Left lobe of liver (tissue), 2 donors: ENCODE results near the gene RPUSD4. TPM values are rescaled to one million over a fixed set of nuclear protein-coding genes. Genes with fewer than 3 reads are reported as not detected.

ENCODE experiments used
- ATAC-seq: fragments of 200-7000 bp; cut with Tn5 transposase; one replicate; pipeline ENCODE4 v1.9.1; 2020; ENCODE audit warnings: mild to moderate bottlenecking, moderate library complexity
- DNase-seq: peaks from one replicate; pipeline ENCODE4 v3.0.0-alpha.2; 2020; ENCODE audit warnings: low spot score
- total RNA-seq: library from RNA; stranded (reverse); gene quantifications from one replicate; pipeline ENCODE4 v1.2.1, GENCODE V29; 2021
- donor health status: DM: no; HTN: no; CAD: no; lungs with moderate emphysema.
- donor health status: DM: no; HTN: yes; CAD: no.

RPUSD4 gene
- total RNA-seq, 1 donor from 2014 or later, result 17.0 TPM

GRCh38 chr11:126185259-126186024 is 26.0 kb downstream of the RPUSD4 start:
- DNase-seq, result no peak

GRCh38 chr11:126182787-126183445 is 28.5 kb downstream of the RPUSD4 start:
- ATAC-seq, result no peak
- no peak for DNase-seq

More at GRCh38 chr11:126185259-126186024, 26.0 kb downstream of the RPUSD4 start:
- ATAC-seq, result no peak

DNA sequence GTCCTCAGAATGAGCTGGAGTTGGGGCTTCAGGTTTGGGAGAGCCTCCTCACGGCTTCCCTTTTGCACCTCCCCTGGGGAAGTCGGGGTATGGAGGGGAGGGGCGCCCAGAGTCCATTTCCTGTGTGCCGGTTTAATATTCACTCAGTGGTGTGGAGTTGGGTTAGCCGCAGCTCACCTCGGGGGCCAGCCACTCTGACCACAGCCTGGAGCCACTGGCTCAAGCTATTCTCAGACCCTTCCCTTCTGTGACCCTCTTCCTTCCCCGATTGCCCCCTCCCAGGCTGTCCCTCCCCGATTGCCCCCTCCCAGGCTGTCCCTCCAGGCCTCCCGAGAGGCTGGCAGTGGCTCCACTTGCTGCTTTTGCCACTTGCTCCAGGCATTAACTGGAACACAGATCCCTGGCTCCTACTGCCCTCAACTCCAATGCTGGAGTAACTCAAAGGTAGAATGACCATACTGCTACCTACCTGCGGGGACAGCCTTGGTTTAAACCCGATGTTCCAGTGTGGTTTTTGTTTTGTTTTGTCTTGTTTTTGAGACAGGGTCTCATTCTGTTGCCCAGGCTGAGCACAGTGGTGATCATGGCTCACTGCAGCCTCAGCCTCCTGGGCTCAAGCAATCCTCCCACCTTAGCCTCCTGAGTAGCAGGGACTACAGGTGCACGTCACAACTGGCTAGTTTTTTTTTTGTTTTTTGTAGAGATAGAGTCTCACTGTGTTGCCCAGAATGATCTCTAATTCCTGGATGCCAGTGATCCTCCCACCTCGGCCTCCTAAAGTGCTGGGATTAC is 29.3 kb downstream of the RPUSD4 start:
- ATAC-seq, result no peak
- no peak for DNase-seq

DNA sequence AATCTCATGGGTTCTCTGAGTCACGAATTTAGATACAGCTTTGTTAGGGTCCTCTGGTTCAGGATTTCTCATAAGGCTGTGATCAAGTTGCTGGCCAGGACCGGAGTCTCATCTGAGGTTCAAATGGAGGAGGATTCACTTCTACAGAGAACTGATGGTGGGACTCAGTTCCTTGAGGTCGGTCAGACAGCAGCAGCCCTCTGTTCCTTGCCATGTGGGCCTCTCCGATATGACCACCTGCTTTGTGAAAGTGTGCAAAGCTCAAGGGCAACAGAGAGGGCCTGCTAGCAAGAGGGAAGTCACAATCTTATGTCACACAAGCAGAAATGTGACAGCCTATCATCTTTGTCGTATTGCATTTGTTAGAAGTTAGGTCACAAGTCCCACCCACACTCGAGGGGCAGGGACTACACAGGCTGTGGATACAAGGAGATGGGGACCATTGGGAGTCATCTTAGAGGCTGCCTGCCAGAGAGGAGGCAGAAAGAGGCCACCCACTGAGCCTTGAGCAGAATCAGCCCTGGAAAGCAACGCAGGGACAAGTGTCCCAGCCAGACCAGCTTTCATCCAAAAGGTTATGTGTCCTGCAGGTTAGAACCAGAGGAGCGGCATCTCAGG is 34.5 kb downstream of the RPUSD4 start:
- ATAC-seq (no peak), DNase-seq (no peak)

- ATAC-seq, result no peak
These were observed 36.1 kb downstream of the RPUSD4 start for GRCh38 chr11:126175393-126175792.

DNA sequence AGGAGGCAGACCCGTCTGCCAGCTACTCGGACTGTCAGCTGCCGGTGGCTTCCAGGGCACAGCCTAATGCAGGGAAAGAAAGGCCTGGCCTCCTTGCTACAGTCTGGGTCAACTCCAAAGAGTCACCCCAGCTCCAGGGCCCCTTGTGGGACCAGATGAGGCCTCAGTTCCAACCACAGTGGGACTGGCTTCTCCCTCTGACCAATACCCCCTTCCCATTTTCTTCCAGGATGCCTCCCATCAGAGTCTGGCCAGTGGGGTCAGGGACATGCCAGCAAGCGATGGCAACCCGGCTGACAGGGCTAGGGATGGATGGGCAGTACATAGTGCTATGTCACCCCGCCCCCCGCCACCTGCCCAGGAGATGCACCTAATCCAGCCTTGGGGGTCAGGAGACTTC is 36.6 kb downstream of the RPUSD4 start:
- DNase-seq, result no peak
- ATAC-seq, result no peak

More at GRCh38 chr11:126175393-126175792, 36.1 kb downstream of the RPUSD4 start:
- no peak for DNase-seq

DNA sequence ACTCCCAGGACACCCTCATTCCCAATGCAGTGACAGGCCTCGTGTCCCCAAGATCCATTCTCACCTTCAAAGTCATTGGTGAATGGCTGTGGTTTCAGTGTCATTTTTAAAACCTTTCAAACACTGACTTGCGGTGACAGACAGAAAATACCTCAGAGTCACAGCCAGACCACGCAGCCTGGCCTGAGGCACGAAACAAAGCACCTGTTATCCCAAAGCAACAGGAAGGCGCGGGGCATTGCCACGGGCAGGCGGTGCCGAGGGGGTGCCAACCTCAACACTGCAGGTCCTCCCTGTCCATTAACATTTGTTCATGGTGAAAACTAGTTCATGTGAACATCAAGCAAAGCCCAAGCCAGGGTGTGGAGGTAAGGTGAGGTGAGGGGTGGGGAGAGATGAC is 38.2 kb downstream of the RPUSD4 start:
- DNase-seq, result no peak
- ATAC-seq, result no peak

DNA sequence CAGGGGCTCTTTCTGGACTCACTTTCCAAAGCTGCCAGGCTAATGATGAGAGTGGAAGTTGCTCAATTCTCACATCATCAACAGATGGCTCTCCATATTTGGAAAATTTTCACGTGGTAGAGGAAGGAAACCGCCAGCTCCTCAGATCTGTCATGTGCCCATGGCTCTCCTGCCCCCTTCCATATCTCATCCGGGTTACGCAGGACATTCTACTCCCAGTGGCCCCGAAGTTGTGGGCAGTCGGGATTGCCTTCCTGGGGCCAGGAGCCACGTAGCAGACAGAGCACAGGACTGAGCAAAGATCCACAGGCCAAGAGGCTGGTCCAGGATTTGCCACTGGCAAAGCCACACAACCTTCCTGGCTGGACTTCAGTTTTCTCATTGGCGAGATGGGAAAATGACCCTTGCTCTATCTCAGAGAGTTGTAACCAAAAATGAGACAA is 38.8 kb downstream of the RPUSD4 start:
- DNase-seq, result peak; percentile 84
- ATAC-seq, result peak; percentile 93

GRCh38 chr11:126169291-126169690 is 42.2 kb downstream of the RPUSD4 start:
- no peak for ATAC-seq
- no peak for DNase-seq

DNA sequence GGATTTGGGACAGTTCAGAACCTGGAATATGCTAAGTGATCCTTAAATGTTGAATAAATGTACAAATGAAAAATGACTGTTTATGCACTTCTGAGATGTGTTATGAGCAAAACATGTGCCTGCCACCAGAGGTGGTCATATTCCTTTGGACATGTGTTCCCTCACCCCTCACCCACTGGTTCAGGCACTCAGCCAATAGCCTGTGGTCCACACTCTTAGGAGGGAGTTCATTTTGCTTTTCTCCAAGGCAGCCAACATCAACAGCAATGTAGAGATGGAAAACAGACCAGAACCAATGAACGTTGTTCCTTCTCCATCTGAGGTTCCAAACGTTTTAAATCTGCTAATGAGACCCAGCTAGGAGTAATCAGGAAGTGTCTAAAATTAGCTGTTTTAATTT is 44.0 kb downstream of the RPUSD4 start:
- DNase-seq, result no peak
- ATAC-seq, result no peak

DNA sequence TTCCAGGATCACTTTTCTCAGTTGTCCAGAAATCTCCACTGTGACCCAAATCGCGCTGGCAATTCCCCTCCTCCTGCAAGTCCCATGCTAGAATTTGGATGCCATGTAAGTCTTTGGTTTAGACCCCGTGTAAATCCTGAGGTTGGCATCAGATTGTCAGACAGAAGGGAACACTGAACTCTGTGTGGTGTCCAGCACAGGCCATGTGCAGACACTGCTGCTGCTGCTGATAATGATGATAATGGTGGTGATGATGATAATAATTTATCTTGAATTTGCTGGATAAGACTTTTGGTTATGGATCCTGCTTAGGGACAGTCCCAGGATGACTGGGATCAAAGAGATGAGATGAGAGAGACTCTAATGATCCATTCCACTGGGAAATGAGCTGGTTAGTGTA is 45.0 kb downstream of the RPUSD4 start:
- ATAC-seq, result no peak
- no peak for DNase-seq

DNA sequence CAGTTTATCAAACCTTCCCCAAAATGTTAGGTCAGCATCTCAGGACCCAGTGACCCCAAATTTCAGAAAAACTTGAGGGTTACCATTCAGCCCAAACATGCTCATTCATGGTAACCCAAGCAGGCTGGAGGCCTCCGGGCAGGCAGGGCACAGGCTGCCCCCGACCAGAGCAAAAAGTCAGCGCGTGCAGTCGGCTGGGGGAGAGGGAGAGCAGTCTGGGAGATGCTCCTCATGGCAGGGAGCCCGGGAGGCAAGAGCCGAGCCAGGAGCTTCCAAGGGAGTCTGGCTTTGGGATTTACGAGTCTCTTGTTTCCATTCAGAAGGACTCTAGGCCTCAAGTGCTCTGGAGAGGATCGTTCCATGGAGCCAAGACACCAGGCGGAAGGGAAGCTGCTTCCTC is 45.7 kb downstream of the RPUSD4 start:
- no peak for ATAC-seq
- no peak for DNase-seq

DNA sequence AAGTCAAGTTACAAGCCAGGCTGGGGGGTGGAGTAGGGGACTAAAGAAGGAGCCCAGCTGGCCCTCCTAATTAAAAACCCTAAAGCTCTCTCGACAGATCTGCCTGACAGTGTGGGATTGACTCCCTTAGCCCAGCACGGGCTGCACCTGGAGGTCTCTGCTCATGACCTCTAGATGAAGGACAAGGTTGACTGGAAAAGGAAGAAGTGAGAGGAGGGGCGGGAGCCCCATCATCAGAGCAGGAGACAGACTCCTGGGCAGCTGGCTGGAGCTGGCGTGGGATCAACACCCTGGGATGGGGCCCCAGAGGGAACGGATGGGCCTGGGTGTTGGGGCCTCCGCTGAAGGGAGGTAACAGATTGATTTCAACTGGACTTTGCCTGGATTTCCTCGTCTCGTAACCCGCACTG is 46.1 kb downstream of the RPUSD4 start:
- DNase-seq (no peak), ATAC-seq (no peak)

DNA sequence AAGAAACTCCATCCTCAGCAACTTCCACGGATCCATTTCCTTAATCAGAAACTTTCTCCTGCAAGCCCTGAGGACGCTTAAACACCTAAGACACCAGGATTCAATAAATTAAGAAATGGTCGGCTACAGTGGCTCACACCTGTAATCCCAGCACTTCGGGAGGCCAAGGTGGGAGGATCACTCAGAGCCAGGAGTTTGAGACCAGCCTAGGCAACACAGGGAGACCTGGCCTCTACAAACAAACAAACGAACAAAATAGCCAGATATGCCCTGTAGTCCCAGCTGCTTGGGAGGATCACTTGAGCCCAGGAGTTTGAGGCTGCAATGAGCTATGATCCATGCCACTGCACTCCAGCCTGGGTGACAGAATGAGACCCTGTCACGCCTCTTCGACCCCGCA is 46.7 kb downstream of the RPUSD4 start:
- DNase-seq, result no peak
- no peak for ATAC-seq

DNA sequence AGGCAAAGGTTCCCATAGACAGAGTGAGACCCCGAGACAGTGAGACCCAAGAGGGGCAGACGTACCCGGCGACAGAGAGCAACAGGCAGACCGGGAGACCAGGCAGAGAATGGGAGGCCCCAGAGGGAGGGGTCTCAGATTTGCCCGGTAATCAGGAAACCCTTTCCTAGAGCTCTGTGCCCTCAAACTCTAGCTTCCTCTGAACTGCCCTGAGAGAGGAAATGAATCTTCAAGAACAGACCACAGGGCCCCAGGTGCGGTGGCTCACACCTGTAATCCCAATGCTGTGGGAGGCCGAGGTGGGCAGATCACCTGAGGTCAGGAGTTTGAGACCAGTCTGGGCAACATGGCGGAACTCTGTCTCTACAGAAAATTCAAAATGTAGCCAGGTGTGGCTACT is 47.7 kb downstream of the RPUSD4 start:
- ATAC-seq, result no peak
- DNase-seq, result no peak

- no peak for ATAC-seq
- DNase-seq, result no peak
These were observed 48.3 kb downstream of the RPUSD4 start for GRCh38 chr11:126163074-126163700.

- ATAC-seq (no peak), DNase-seq (no peak)
These were observed 49.0 kb downstream of the RPUSD4 start for GRCh38 chr11:126162306-126163030.

GRCh38 chr11:126161023-126161391 is 50.4 kb downstream of the RPUSD4 start:
- no peak for DNase-seq
- ATAC-seq, result no peak

DNA sequence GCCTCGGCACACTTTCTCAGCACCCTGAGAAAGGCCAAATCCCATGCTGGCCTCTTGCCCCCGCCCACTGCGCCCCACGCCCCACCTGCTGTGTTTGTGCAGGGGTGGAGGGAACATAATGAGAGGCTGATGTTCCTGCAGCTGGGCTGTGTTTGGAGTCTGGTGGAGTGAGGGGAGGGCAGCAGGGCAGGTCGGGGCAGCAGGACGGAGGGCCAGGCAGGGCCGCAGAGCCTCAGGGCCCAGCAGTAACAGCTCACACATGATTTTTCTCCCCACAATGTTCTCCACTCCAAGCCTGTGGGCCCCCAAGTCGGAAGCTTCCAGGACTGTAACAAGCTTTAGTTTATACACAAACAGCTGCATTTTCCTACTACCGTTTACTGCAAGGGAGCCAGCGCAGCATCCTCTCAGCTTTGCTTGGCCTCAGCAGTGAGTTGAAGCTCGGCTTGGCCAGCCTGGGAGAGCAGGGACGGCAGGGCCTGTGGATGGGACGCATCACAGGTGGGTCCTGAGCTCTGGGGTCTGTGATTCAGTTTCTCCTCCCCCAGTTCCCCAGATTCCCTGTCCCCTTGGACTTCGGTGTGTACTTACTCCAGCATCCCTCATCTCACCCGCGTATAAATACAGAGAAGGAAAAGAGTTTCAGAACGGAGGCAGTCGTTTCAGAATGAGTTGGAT is 51.0 kb downstream of the RPUSD4 start:
- DNase-seq (no peak), ATAC-seq (no peak)
